RKO (cell line): Measurements from ENCODE around the gene CNDP1.

Source experiments
- DNase-seq: peaks from one replicate; pipeline ENCODE4 v3.0.0-alpha.2; 2016; ENCODE audit warnings: low spot score

CNDP1 gene

DNA sequence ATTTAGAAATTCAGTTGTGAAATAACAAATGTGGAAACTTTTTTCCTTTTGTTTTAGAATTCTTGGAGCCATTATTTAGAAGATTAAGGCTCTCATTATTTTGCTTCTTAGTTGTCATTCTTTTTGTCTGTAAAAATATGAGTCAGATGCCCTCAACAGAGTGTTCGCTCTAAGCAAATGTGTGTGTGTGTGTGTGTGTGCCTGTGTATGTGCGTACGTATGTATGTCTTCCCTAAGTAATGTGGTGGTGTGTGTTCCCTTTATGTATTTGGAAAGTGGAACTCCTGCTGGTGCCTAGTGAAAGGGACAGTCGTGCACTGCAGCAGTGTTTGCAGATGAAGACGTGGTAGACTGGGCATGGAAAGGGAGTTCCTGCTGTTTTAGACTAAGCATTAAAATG lies 90.9 kb downstream of the CNDP1 start:
- no peak for DNase-seq

DNA sequence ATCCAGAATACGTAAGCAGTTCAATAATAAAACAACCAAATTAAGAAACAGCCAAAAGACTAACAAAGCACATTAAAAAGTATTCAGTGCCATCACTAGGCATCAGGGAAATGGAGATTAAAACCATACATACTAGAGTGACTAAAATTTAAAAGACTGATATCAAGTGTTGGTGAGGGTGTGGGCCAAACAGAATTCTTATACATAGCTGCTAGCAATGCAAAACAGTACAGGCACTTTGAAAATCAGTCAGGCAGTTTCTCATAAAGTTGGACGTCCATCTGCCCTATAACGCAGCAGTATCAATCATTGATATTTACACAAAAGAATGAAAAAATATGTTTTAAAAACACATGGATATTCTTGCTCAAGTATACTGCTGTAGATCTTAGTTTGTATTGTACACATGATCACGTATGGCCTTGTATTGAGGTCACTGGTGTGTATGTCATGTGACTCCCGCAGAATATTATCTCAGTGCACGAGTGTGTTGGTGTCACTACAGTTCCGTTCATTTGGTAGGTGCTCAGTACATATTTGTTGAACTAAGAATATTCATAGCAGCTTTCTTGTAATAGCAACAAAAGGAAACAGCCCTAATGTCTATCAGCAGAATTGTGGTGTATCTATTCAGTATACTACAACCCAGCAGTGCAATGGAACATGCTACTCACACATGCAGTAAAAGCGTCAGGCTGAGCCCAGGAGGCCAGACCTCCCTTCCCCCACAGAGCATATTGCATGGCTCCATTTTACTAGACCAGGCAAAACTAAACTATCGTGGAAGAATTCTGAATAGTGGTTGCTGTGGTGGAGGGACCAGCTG lies 92.0 kb downstream of the CNDP1 start:
- DNase-seq, result no peak

DNA sequence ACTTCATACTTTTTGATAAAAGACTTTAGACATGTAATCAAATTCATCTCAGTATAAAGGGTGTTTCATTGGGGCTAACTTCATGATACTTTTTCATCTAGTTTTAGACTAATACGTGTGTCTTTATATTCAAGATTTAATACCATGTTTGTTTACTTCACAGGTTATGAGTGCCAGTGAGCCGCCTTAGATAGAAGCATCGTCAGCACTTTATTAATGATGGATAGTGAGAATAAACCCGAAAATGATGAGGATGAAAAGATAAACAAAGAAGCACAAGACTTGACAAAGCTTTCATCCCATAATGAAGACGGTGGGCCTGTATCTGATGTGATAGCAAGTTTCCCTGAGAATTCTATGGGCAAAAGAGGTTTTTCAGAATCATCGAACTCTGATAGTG lies 96.5 kb downstream of the CNDP1 start:
- DNase-seq, result no peak

DNA sequence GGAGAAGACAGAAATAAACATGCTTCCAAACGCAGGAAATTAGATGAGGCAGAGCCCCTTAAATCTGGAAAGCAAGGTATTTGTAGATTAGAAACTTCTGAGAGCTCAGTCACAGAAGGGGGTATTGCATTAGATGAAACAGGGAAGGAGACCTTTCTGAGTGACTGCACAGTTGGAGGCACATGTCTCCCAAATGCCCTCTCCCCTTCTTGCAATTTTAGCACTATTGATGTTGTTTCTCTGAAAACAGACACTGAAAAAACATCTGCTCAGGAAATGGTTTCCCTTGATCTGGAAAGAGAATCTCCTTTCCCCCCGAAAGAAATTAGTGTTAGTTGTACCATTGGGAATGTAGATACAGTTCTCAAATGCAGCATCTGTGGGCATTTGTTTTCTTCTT lies 96.9 kb downstream of the CNDP1 start:
- DNase-seq, result no peak

DNA sequence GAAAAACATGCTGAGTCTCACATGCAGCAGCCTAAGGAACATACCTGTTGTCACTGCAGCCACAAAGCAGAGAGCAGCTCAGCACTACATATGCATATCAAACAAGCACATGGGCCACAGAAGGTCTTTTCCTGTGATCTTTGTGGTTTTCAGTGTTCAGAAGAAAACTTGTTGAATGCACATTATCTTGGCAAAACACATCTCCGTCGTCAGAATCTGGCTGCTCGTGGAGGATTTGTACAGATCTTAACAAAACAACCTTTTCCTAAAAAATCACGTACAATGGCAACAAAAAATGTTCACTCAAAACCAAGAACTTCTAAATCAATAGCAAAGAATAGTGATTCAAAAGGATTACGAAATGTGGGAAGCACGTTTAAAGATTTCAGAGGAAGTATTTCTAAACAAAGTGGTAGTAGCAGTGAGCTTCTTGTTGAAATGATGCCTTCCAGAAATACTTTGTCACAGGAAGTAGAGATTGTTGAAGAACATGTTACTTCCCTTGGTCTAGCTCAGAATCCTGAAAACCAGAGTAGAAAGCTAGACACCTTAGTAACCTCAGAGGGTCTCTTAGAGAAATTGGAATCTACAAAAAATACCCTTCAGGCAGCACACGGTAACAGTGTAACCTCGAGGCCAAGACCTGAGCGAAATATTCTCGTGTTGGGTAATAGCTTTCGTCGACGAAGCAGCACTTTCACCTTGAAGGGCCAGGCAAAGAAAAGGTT lies 97.5 kb downstream of the CNDP1 start:
- no peak for DNase-seq

DNA sequence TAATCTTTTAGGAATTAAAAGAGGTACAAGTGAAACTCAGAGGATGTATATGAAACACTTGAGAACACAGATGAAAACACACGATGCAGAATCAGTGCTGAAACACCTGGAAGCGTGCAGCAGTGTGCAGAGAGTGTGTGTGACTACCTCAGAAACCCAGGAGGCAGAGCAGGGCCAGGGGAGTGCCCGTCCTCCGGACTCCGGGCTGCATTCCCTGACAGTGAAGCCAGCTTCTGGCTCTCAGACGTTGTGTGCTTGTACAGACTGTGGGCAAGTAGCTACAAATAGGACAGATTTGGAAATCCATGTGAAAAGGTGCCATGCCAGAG lies 98.0 kb downstream of the CNDP1 start:
- no peak for DNase-seq

DNA sequence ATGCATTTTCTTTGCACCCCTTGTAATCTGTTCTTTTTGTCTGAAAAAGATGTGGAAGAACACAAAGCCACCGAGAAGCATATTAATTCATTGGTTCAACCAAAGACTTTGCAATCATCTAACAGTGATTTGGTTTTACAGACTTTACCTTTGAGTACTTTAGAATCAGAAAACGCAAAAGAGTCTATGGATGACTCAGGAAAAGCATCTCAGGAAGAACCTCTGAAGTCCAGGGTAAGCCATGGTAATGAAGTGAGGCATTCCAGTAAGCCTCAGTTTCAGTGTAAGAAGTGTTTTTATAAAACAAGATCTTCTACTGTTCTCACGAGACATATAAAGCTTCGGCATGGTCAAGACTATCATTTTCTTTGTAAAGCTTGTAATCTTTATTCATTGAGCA lies 98.6 kb downstream of the CNDP1 start:
- no peak for DNase-seq

DNA sequence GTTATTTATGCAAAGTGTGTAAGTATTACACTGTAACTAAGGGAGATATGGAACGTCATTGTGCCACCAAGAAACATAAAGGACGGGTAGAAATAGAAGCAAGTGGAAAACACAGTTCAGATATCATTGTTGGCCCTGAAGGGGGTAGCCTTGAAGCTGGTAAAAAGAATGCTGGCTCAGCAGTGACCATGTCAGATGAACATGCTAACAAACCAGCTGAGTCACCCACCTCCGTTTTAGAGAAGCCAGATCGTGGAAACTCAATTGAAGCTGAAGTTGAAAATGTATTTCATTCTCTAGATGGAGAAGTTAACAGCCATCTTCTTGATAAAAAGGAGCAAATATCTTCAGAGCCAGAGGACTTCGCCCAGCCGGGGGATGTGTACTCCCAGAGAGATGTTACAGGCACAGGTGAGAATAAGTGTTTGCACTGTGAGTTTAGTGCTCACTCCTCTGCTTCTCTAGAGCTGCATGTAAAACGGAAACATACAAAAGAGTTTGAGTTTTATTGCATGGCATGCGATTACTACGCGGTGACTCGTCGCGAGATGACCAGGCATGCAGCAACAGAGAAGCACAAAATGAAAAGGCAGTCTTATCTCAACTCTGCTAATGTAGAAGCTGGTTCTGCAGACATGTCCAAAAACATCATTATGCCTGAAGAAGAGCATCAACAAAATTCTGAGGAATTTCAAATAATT lies 99.5 kb downstream of the CNDP1 start:
- peak; percentile 8 for DNase-seq

DNA sequence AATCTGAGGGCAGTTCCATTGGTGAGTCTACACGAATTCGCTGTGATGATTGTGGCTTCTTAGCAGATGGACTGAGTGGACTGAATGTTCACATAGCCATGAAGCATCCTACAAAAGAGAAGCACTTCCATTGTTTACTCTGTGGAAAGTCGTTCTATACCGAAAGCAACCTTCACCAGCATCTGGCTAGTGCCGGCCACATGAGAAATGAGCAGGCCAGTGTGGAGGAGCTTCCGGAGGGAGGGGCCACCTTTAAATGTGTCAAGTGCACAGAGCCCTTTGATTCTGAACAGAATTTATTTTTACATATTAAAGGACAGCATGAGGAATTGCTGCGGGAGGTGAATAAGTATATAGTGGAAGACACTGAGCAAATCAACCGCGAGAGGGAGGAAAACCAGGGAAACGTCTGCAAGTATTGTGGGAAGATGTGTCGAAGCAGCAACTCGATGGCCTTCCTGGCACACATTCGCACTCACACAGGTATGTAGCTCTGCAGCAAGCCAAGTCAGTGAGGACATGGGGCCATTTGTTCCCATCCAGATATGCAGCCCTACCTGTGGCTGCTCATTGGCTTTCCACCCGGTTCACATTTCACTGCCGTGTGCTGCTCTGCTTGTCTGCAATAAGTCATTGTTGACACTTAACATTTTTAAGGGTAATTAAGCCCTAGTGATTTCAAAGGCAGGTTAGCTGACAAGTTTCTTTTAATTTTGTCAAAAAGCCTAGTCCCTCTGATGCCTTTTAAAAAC lies 101.1 kb downstream of the CNDP1 start:
- no peak for DNase-seq
